GM21528 (cell line): ENCODE results near the gene JAG2.

Source experiments
- ATAC-seq: cut with Tn5 transposase; IDR thresholded peaks from one replicate; pipeline ENCODE4 v1.9.1; 2021; ENCODE audit warnings: mild to moderate bottlenecking, moderate library complexity; ENCODE audit not compliant: unreplicated experiment, low FRiP score

JAG2 gene

DNA sequence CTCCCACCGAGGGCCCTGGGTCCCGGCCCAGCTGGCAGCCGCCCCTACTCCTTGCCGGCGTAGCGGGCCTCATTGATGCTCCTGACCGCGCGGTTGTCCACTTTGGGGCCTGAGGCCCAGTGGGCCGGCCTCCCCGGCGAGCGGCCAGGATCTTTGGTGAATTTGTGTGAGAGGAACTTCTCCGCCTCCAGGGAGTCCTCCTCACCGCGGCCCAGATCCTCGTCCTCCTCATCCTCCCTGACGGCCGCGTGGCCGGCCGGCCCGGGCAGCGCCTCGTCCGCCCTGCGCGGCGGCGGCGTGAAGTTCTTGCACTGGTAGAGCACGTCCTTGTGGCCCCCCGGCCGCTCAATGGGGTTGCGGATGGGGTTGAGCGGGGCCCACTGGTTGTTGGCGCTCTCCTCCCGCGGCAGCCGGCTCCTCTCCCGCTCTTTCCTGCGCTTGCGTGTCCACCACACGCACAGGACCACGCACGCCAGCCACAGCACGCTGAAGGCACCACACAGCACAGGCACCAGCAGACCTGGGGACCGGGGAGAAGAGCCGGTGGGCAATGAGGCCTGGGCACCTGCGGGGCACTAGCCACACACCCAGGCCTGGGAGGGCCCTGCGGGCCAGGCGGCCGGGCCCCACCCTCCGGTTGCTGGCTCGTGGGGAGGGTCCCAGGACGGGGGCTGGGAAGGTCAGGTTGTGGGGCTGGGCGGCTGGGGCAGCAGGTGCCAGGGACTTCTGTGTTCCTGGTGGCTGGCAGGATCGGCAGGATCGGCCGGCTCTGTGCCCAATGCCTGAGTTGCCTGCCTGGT, 25.7 kb downstream of the JAG2 start:
- ATAC-seq, result no peak

DNA sequence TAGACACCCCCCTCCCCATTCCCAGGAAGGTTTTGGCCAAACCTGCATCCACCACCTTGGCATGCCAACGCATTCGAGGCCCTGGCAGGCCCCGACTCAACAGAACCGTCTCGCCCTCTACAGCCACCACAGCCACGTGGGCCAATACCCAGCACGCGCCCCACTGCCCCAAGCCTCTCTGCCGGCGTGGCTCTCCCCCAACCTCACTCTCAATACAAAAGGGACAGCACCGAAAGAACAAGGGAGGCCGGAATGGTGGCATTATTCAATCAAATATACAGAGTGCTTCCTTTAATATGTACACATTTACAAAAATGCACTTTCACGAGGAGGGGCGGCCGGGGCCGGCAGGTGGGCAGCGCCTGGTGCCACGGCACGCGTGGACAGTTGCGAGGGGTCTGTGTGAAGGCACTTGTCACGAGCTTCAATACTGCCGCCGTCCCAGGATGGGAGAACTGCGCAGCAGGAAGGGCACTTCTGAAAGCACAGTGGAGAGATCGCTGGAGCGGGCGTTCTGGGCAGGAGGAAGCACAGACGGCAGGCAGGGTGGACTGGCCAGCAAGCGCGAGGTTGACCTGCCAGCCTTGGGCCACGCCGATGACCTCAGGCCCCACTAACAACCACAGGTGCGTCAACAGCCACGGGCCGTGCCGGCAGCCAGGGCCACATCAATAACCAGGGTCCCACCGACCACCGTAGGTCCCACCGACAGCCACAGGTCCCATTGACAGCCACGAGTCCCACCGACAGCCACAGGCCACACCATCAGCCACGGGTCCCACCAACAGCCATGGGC, 26.9 kb downstream of the JAG2 start:
- no peak for ATAC-seq

- no peak for ATAC-seq
Observed at GRCh38 chr14:105141026-105141425, 27.6 kb downstream of the JAG2 start.

- ATAC-seq, result no peak
Observed at GRCh38 chr14:105140581-105140980, 28.0 kb downstream of the JAG2 start.

DNA sequence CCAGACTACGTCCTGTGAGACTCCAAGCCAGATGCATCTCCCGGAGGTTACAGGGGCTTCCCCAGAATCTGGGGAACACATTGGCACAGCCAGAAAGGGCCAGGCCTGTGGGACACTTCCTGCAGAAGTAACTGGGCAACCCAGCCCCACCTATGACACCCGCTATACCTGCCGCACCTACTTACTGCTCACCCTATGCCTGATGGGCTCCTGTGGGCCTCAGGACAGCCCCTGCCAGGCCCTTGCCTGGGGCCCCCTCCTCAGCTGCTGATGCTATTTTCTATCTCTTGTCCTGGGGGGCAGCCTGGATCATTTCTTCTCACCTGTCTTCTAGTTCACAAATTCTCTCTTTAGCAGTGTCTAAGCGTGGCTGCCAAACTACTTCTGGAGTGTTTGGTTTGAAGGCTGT, 28.7 kb downstream of the JAG2 start:
- no peak for ATAC-seq

DNA sequence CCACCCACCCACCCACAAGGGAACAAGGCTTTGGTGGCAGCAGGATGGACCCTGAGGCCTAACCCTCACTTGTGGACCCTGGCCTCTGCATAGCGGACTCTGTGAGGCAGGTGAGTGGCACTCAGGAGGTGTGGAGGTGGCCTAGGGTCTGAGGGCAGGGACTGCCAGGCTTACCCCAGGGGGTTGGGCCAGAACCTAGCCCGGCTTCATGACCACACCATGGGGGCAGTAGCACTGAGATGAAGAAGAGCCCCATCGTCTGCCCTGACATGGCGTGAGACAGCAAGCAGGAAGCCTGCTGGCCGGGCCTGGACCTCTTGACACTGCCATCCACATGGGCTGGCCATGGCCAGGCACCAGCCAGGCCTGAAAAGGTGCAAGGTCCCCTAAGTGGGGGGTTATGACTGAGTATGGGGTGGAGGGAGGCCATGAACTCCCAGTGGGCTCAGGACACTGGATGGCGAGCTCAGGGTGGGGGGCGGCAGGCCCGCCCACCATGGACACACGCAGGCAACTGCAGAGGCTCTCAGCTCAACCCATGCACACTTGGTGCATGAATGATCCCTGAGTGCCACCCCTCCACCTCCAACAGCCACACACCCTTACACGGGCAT, 29.3 kb downstream of the JAG2 start:
- no peak for ATAC-seq

DNA sequence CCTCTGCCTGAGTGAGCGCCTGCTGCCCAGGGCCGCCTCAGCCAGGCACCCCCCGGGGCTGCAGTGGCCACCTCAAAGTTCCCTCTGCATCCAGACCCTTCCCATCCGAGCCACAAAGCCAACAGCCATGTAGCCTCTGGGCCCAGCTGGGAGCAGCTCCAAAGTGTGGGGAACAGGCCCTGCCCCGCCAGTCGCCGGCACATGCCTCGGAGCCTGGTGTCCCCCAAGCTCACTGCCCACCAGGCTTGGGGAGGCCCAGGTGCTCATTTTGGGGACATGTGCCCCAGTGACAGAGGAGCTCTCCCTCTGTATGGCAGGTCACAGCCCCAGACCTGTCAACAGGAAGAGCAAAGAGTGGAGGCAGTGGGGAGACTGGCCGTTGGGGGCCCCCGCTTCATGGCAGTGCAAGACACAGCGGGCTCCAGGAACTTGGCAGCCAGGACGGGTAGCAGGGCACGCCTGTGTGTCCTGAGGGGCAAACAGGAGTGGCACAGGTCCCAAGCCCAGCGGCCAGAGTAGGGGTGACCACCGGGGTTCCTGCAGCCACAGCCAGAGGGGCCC, 29.9 kb downstream of the JAG2 start:
- ATAC-seq, result no peak

- no peak for ATAC-seq
Observed at GRCh38 chr14:105138021-105138541, 30.5 kb downstream of the JAG2 start.

DNA sequence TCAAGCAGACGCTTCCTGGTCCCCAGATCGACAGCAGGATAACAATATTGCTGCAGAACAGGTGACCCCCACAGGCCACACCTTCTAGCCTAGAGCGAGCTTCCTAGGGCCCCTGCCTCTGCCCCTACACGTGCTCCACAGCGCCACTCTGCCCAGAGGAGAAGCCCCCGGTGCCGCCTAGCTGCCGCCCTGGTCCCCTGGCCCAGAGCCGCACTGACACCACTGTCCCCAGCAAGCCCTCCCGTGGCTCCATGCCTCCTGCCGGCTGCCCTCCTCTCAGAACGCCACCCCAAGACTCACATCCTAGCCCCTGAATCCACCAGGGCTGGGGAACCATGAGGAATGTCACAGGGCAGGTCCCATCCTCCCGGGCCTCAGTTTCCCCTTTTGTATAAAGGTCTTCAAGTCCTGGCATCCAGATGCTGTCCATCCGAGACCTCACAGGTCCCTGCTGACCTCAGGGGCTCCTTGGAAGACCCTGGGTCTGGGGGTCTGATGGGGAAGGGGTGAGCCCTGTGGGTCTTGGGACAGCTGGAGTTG, 31.0 kb downstream of the JAG2 start:
- no peak for ATAC-seq

GRCh38 chr14:105136401-105137322, 31.9 kb downstream of the JAG2 start:
- no peak for ATAC-seq

- ATAC-seq, result no peak
Observed at GRCh38 chr14:105135700-105136395, 32.7 kb downstream of the JAG2 start.

DNA sequence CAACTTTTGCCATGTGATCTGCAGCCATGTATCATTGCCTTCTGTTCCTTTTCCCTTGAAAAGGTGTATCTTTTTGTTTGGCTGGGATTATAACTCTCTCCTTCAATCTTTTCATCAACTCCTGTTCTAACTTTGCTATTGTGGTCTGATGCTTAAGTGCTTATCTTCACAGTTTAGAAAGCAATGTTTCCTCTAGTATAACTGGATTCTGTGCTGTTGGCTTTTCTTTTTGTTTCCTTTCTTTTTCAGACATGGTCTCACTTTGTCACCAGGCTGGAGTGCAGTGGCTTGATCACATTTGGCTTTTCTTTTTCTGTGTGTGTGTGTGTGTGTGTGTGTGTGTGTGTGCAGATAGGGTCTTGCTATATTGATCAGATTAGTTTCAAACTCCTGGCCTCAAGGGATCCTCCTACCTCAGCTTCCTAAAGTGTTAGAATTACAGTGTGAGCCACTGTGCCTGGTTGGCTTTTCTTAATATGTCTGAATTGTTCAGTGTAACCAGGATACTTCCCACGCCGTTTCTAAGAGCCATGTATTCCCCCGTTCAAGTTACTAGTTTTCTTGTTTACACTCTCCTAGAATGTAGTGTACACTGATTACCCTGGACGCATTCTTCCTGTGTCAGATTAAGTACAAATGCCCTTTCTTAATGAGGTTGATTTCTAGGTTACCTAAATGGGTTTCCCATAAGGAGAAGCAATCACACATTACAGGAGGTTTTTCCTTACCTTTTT, 35.5 kb downstream of the JAG2 start:
- ATAC-seq, result no peak

DNA sequence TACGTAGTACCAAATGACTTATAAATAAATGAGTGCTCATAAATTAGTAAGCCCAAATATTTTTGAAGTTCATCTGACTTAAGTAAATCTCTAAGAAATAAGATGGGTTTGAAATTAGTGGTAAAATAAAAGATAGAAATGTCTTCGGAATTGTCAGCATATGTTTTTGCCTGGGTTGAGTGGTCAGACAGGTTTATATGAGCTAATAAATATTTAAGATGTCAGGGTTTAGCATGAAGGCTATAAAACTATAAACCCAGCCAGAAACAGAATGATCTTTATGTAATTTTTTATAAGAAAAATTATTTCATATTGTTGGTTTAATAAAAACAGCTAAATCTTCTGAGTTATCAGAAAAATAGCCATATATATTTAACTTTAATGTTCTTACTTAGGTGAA, 37.3 kb downstream of the JAG2 start:
- no peak for ATAC-seq

DNA sequence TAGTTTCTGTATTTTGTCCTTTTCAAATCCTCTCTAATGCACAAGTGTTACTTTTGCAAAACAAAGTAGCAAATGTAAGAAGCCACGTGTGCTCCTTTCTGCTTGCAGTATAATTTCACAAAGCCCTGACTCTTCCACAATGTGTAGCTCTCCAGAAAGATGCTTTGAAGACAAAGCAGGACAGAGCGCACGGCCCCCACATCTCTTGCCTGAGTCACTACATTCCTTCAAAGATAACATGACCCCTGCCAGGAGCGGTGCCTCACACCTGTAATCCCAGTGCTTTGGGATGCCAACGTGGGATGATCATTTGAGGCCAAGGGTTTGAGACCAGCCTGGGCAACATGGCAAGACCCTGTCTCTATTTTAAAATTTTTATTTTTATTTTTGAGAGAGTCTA, 40.5 kb downstream of the JAG2 start:
- ATAC-seq, result no peak

- no peak for ATAC-seq
Observed at GRCh38 chr14:105126981-105127329, 41.6 kb downstream of the JAG2 start.

GRCh38 chr14:105126126-105126980, 42.2 kb downstream of the JAG2 start:
- no peak for ATAC-seq

GRCh38 chr14:105124823-105125222, 43.8 kb downstream of the JAG2 start:
- no peak for ATAC-seq
